GM18858 (cell line): ENCODE measurements around the gene HELZ.

ENCODE experiments used
- ATAC-seq: cut with Tn5 transposase; IDR thresholded peaks from one replicate; pipeline ENCODE4 v1.9.1; 2021; ENCODE audit not compliant: unreplicated experiment

The HELZ gene

GRCh38 chr17:67238991-67239390, 6.0 kb downstream of the HELZ start:
- no peak for ATAC-seq

GRCh38 chr17:67232441-67232840, 12.6 kb downstream of the HELZ start:
- no peak for ATAC-seq

DNA sequence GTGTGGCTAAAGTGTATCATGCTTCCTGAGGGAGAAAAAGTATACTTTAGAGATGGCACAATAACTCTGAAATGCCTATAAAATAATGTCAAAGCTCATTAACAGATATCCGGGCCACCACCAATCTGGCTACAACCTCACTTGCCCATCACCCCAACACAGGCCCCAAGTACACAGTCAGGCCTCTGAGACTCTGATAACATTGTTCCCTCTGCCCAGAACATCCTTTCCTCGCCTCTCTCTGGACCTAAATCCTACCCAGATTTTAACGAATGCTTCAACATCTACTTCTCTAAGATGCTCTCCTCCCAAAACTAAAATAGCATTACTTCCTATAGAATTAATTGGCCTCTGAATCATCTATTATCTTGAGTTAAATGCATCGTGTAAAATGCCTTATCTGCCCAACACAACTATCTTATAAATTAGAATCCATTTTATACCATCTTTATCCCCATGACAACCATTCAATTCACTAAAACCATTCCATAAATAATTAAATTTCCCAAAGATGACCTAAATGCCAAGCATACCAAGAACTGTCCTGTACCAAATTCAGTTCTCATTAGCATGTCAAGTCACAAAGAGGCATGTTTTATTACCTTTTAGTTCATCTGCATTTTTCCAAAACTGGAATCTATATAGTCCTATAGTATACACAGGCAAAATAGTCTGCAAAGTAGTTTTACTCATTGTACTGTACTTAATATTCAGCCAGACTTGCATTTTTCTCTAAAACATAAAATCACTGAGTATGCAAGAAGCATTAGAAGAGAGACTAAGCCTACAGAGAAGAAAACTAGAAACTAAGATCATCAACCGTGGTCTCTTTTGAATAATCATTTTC, 15.7 kb downstream of the HELZ start:
- no peak for ATAC-seq

GRCh38 chr17:67227488-67227887, 17.5 kb downstream of the HELZ start:
- ATAC-seq, result no peak

- no peak for ATAC-seq
These were observed 19.7 kb downstream of the HELZ start for GRCh38 chr17:67225316-67225715.

DNA sequence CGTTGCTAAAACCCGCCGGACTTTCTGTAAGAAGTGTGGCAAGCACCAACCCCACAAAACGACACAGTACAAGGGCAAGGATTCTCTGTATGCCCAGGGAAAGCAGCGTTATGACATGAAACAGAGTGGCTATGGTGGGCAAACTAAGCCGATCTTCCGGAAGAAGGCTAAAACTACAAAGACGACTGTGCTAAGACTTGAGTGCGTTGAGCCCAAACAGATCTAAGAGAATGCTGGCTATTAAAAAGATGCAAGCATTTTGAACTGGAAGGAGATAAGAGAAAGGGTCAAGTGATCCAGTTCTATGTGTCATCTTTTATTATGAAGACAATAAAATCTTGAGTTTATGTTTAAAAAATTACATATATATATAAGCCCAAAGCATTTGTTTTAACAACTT, 20.3 kb downstream of the HELZ start:
- no peak for ATAC-seq

DNA sequence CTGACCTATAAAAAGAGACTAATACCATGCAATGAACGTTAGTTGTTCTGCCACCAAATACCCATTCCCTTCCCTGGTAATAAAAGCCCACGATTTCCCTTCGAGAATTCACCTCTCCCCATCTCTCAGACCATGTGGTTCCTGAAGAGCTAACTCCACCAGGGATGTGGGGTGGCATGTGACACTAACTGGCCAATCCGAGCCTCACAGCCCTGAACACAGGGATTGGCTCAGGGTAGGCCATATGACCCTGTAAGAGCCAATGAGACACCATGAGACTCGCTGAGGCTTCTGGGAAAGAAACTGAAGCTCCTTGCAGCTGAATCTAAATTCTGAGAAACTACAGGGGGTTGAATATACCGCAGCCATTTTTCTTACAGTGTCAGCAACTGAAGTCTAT, 21.1 kb downstream of the HELZ start:
- ATAC-seq, result no peak

GRCh38 chr17:67221062-67221998, 23.7 kb downstream of the HELZ start:
- ATAC-seq, result no peak

- no peak for ATAC-seq
These were observed 26.5 kb downstream of the HELZ start for GRCh38 chr17:67218385-67218950.

DNA sequence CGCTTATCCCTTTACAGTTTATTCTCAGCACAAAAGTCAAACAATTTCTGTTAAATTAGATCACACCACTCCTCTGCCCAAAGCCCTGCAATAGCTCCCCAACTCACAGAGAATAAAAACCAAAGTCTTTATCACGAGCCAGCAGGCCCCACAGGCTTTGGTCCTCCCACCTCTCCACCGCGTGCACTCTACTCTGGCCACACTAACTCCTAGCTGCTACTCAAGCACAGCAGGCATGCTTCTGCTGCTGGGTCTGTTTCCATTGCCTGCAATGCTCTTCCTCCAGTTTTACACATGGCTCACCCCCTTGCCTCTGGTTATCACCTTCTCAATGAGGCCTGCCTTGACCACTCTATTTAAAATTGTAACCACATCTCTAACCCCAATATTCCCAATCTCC, 27.6 kb downstream of the HELZ start:
- no peak for ATAC-seq

DNA sequence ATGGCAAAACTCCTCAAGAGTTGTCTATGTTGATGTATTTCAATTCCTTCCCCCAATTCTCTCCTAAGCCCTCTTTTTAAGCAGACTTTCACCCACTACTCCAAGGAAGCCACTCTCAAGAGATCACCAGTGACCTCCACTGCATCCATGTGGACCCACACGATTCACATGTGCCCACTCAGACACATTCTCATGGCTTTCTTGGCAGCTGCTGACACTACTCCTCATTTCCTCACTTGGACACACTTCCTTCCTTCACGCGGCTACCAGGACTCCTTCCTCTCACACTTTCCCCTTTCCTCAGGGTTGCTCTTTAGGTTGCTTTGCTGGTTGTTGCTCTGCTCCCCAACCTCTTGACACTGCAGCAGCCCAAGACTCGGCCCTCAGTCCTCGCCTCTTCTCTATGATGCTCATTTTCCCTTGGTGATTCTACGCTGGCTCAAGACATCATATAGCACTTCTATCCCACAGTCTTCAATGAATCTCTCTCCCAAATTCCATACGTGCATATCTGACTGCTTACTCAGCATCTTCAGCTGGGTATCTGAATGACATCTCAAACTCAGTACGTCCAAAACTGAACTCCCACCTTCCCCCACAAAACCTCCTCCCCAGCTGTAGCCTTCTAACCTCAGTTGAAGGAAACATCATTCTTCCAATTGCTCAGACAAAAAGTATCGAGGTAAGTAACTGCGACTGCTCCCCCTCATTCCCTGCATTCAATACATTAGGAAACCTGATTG, 28.2 kb downstream of the HELZ start:
- ATAC-seq, result no peak

DNA sequence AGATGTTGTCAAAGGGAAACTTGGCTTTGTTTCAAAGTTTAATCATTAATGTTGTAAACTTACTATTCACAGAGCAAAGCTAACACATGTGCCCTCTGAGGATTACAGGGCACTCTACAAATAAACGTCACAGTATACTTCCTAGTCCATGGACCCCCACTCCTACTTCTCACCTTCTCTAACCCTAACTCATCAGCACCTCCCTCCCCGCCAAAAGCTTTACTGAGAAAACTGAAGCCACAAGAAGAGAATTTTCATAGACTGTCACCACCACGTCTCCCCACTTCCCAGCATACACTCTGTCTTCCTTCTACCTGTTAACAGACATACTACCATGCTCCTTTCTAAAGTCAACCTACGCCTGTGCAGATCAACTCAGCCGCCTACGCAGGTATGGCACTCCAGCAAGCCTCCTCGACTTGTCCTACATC, 29.0 kb downstream of the HELZ start:
- ATAC-seq, result no peak

DNA sequence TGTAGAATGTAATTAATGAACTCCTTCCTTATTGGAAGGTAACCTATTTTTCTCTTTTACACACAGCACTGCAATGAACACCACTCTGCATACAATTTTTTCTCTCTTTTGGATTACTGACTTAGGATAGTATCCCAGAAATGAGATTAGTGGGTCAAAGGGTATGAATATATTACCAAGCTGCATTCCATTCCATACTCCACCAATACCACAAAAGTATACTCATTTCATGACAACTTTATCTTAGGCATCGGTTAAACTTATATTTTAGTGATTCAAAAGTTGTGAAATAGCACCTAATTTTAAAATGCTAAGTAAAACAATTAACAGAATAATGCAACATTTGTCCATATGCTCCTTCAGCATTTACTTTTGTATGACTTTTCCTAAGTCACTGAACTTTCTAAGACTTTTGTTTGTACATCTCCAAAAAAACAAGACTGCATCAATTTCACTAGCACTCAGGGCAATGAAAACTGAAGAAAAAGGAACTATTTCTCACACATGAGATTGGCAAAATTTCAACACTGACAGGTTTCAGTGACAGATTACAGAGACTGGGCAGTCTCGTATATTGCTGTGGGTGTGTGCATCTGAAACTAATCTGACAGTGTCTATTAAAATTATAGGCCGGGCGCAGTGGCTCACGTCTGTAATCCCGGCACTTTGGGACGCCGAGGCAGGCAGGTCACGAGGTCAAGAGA, 32.1 kb downstream of the HELZ start:
- no peak for ATAC-seq

DNA sequence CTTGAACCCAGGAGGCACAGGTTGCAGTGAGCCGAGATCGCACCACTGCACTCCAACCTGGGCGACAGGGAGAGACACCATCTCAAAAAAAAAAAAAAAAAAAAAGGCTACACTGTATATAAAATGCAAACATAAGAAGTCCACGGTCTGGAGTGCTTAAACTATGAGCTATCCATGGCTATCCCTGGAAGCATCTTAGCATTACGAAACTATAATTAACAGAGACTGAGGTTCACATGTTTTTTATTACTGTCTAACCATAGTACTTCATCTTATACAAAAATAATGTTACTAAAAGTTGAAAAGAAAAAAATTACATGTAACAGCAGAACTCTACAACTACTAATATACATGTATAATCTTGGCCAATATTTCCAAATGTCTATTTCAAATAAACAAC, 32.8 kb downstream of the HELZ start:
- ATAC-seq, result no peak

GRCh38 chr17:67211742-67212141, 33.3 kb downstream of the HELZ start:
- no peak for ATAC-seq

GRCh38 chr17:67210915-67211314, 34.1 kb downstream of the HELZ start:
- ATAC-seq, result no peak

DNA sequence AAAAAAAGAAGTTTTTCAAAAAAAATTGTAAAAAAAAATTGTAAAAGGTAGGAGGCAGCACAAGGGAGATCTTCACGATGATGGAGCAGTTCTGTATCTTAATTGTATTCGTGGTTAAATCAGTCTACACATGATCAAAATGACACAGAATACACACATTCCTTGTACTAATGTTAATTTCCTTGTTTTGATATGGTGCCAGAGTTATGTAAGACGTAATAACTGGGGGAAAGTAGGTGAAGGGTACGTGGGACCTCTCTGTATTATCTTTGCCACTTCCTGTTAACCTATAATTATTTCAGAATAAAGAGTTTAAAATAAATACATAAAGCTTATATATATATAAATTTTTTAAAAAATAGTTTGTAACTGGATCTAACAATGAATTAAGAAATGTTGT, 36.8 kb downstream of the HELZ start:
- ATAC-seq, result no peak

DNA sequence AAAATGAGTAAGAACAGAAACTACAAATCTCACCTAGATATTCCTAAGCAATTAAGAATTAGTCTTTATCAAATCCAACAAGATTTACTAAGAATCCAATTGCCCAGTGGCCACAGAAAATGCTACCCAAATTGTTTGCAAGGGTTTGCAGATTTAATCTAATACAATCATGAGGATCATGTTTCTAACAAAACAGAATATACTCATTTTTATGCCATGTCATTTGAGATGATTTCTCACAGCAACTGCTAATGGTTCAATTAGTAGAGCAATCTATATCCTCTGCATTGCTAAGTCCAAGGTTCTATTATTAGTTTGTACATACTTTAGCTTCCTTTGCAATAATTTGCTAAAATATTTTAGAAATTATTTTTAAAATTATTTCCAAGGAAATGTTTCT, 41.2 kb downstream of the HELZ start:
- ATAC-seq, result no peak

DNA sequence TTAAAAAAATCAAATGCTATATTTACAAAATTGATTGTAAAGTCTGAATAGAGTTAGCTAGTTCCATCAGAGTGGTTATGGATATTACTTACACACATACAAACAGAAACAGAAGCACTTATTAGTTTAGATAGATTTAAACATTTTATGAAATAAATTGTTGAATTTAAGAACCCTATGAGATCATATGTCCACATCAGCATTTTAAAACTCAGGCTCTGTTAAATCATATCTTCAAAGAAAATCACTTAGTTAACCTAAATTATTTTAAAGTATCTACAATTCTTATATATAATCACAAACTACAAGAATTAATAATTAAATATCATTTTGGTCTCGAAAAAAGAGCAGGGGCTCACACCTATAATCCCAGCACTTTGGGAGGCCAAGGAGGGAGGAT, 42.5 kb downstream of the HELZ start:
- no peak for ATAC-seq

DNA sequence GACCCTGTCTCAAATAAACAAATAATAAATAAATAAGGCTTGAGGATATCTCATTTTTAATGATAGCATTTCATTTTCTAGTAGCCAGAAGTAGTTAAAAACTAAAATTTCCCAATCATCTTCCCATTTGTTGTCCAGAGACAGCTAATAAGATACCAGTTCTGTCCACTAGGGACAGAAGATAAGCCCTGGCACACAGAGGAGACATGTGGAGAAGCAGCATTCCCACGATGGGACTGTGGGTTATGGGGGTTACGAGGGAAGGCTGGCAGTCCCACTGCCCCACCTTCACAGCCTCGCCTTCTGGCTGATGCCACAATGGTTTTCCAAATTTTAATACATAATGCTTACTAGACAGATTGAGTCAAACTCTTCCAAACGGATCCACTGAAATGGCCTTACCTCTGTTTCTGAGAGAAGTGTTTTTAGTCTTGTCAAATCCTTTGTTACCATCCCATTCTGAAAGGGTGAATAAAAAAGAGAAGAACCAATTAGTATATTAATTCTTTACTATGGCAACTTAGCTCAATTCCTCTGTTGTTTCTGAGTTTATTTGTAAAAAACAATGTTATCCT, 44.2 kb downstream of the HELZ start:
- no peak for ATAC-seq
